ENCODE results near the gene SKP2.

Gene SKP2

GRCh38 chr5:36150676-36151433 is 1.1 kb upstream of the SKP2 start:
- H3K9me3 ChIP-seq (ENCODE audit: insufficient read depth, low read length, severe bottlenecking), result no peaks in the 10 kb centered on the region
- peaks cover 96% of the 10 kb centered on the region for H3K79me2 ChIP-seq (ENCODE audit: insufficient read depth, low read length)
- TF ChIP-seq EZH2 (IDR thresholded peaks at IDR 0.05; ENCODE audit: borderline replicate concordance, low read depth, low read length, severe bottlenecking) (no peak), CTCF (IDR thresholded peaks at IDR 0.05; ENCODE audit: borderline replicate concordance, extremely low read depth, low read length, poor library complexity, severe bottlenecking) (no peak)
- peaks cover 54% of the 10 kb centered on the region for H3K4me1 ChIP-seq (ENCODE audit: insufficient read depth, low read length)
- peaks cover 30% of the 10 kb centered on the region for H3K36me3 ChIP-seq (ENCODE audit: insufficient read depth, low read length)
- H3K9ac ChIP-seq (ENCODE audit: low read depth, low read length), result peak overlapping the region; percentile 65
- H3K27ac ChIP-seq (ENCODE audit: low read length), result peak overlapping the region; percentile 73
- no peaks in the 10 kb centered on the region for H3K27me3 ChIP-seq (ENCODE audit: insufficient read depth, low read length, poor library complexity)
- H4K20me1 ChIP-seq (ENCODE audit: insufficient read depth, low read length), result no peaks in the 10 kb centered on the region; the same call in 1 of the 2 replicates
- DNase-seq (peak; percentile 65), ATAC-seq (ENCODE audit: insufficient read depth, low read depth) (peak; percentile 24)
- H3K4me2 ChIP-seq (ENCODE audit: insufficient read depth, low read length), result peak overlapping the region; percentile 76
- H3K4me3 ChIP-seq (ENCODE audit: low read depth in 1 of 2, low read length in 2 of 2), result peak overlapping the region; percentile 59 to 63
- H2AFZ ChIP-seq (ENCODE audit: low read depth, low read length), result peak overlapping the region; percentile 97

GRCh38 chr5:36152324-36153297 is 700 bp downstream of the SKP2 start:
- H3K4me2 ChIP-seq (ENCODE audit: insufficient read depth, low read length), result peak overlapping the region; percentile 88
- TF ChIP-seq EZH2 (IDR thresholded peaks at IDR 0.05; ENCODE audit: borderline replicate concordance, low read depth, low read length, severe bottlenecking) (no peak), CTCF (IDR thresholded peaks at IDR 0.05; ENCODE audit: borderline replicate concordance, extremely low read depth, low read length, poor library complexity, severe bottlenecking) (no peak)
- H3K27ac ChIP-seq (ENCODE audit: low read length), result peak overlapping the region; percentile 80
- H3K79me2 ChIP-seq (ENCODE audit: insufficient read depth, low read length), result peaks cover 97% of the 10 kb centered on the region
- peaks cover 11% of the 10 kb centered on the region; the same call in 1 of the 2 replicates for H4K20me1 ChIP-seq (ENCODE audit: insufficient read depth, low read length)
- H3K4me1 ChIP-seq (ENCODE audit: insufficient read depth, low read length), result peaks cover 70% of the 10 kb centered on the region
- peak overlapping the region; percentile 42 to 63 for H3K4me3 ChIP-seq (ENCODE audit: low read depth in 1 of 2, low read length in 2 of 2)
- H2AFZ ChIP-seq (ENCODE audit: low read depth, low read length), result peak overlapping the region; percentile 76
- peaks cover 48% of the 10 kb centered on the region for H3K36me3 ChIP-seq (ENCODE audit: insufficient read depth, low read length)
- peak overlapping the region; percentile 65 for H3K9ac ChIP-seq (ENCODE audit: low read depth, low read length)
- no peaks in the 10 kb centered on the region for H3K27me3 ChIP-seq (ENCODE audit: insufficient read depth, low read length, poor library complexity)
- peak; percentile 5; the same call in 2 of the 3 replicates for ATAC-seq (ENCODE audit: insufficient read depth, low read depth)
- no peaks in the 10 kb centered on the region for H3K9me3 ChIP-seq (ENCODE audit: insufficient read depth, low read length, severe bottlenecking)
- DNase-seq, result peak; percentile 20

GRCh38 chr5:36153298-36153677 is 1.4 kb downstream of the SKP2 start:
- peaks cover 17% of the 10 kb centered on the region; the same call in 1 of the 2 replicates for H4K20me1 ChIP-seq (ENCODE audit: insufficient read depth, low read length)
- peak overlapping the region; percentile 65 for H3K9ac ChIP-seq (ENCODE audit: low read depth, low read length)
- DNase-seq (no peak), ATAC-seq (ENCODE audit: insufficient read depth, low read depth) (no peak)
- H3K4me1 ChIP-seq (ENCODE audit: insufficient read depth, low read length), result peaks cover 77% of the 10 kb centered on the region
- peaks cover 98% of the 10 kb centered on the region for H3K79me2 ChIP-seq (ENCODE audit: insufficient read depth, low read length)
- peak overlapping the region; percentile 88 for H3K4me2 ChIP-seq (ENCODE audit: insufficient read depth, low read length)
- H3K27me3 ChIP-seq (ENCODE audit: insufficient read depth, low read length, poor library complexity), result no peaks in the 10 kb centered on the region
- peaks cover 55% of the 10 kb centered on the region for H3K36me3 ChIP-seq (ENCODE audit: insufficient read depth, low read length)
- H3K27ac ChIP-seq (ENCODE audit: low read length), result peak overlapping the region; percentile 60
- peak overlapping the region; percentile 42 to 63; a peak in 3 of 4 replicates for H3K4me3 ChIP-seq (ENCODE audit: low read depth in 1 of 2, low read length in 2 of 2)
- TF ChIP-seq CTCF (IDR thresholded peaks at IDR 0.05; ENCODE audit: borderline replicate concordance, extremely low read depth, low read length, poor library complexity, severe bottlenecking) (no peak), EZH2 (IDR thresholded peaks at IDR 0.05; ENCODE audit: borderline replicate concordance, low read depth, low read length, severe bottlenecking) (no peak)
- no peak overlapping the region for H2AFZ ChIP-seq (ENCODE audit: low read depth, low read length)
- no peaks in the 10 kb centered on the region for H3K9me3 ChIP-seq (ENCODE audit: insufficient read depth, low read length, severe bottlenecking)

Data from DND-41 (cell line).